IMR-90 (cell line): ENCODE results near the gene SEC22A. TPM values are rescaled to one million over a fixed set of nuclear protein-coding genes. Genes with fewer than 3 reads are reported as not detected.

Experiments
- ATAC-seq: fragments of 200-7000 bp; cut with Tn5 transposase; 2 replicates; pipeline ENCODE4 v1.9.1; 2020; ENCODE audit warnings: low read depth, mild to moderate bottlenecking, moderate library complexity
- BruUV-seq: library from RNA; stranded (reverse); fragments of 400-500 nt; replicated peaks from 2 replicates; lab custom pipeline; 2021; lab: Mats Ljungman, UMichigan
- CTCF ChIA-PET: fragments of 300-600 bp; formaldehyde crosslinking; extraction: SDS; loops from one replicate; lab custom pipeline; 2021; ENCODE audit warnings: antibody characterized with exemption; lab: Yijun Ruan, JAX
- POLR2A ChIA-PET: fragments of 300-600 bp; sonication (Branson Sonifier 250); formaldehyde crosslinking; loops from one replicate; lab custom pipeline; 2022; ENCODE audit warnings: antibody characterized with exemption; ENCODE audit not compliant: unreplicated experiment; lab: Charles Lee
- DNase-seq: peaks from one replicate; pipeline ENCODE4 v3.0.0; 2013
- H2AFZ ChIP-seq: replicated peaks from 2 replicates; pipeline ENCODE3; 2013; ENCODE audit warnings: low read length, mild to moderate bottlenecking; ENCODE audit not compliant: poor library complexity
- H2AK5ac ChIP-seq: 2 replicates; pipeline ENCODE4 v1.6.1; 2013; ENCODE audit warnings: low read depth, low read length, inconsistent platforms
- H2AK9ac ChIP-seq: replicated peaks from 2 replicates; pipeline ENCODE3; 2013; ENCODE audit warnings: mild to moderate bottlenecking, low read depth, low read length, moderate library complexity; ENCODE audit not compliant: poor library complexity
- H2BK120ac ChIP-seq: 2 replicates; pipeline ENCODE4 v1.6.1; 2013; ENCODE audit warnings: low read depth, low read length, inconsistent platforms
- H2BK15ac ChIP-seq: 3 replicates; pipeline ENCODE4 v1.6.1; 2013; ENCODE audit warnings: low read depth, low read length, inconsistent platforms
- H2BK20ac ChIP-seq: 2 replicates; pipeline ENCODE4 v1.6.1; 2013; ENCODE audit warnings: low read depth, mild to moderate bottlenecking, inconsistent platforms, low read length, moderate library complexity
- H2BK5ac ChIP-seq: 2 replicates; pipeline ENCODE4 v1.6.1; 2013; ENCODE audit warnings: mild to moderate bottlenecking, low read depth, low read length, inconsistent platforms; ENCODE audit not compliant: poor library complexity, severe bottlenecking
- H3K14ac ChIP-seq: replicated peaks from 2 replicates; pipeline ENCODE4 v1.6.1; 2013; ENCODE audit warnings: low read depth, low read length, inconsistent platforms
- H3K18ac ChIP-seq: 2 replicates; pipeline ENCODE4 v1.6.1; 2013; ENCODE audit warnings: low read depth, low read length, control low read depth
- H3K23ac ChIP-seq: 2 replicates; pipeline ENCODE4 v1.6.1; 2013; ENCODE audit warnings: low read depth, low read length, inconsistent platforms
- H3K27ac ChIP-seq: 2 replicates; pipeline ENCODE4 v1.5.1; 2013; ENCODE audit warnings: mild to moderate bottlenecking, control low read depth, low read length; ENCODE audit not compliant: insufficient read depth
- H3K27me3 ChIP-seq: 2 replicates; pipeline ENCODE4 v1.6.1; 2013; ENCODE audit warnings: low read length; ENCODE audit not compliant: control insufficient read depth, insufficient read depth
- H3K36me3 ChIP-seq: 2 replicates; pipeline ENCODE4 v1.6.1; 2013; ENCODE audit warnings: low read length, mixed read lengths; ENCODE audit not compliant: control insufficient read depth, insufficient read depth
- H3K4ac ChIP-seq: 2 replicates; pipeline ENCODE4 v1.6.1; 2013; ENCODE audit warnings: low read depth, low read length, inconsistent platforms
- H3K4me1 ChIP-seq: 2 replicates; pipeline ENCODE4 v1.6.1; 2013; ENCODE audit warnings: low read length, mixed read lengths; ENCODE audit not compliant: control insufficient read depth, insufficient read depth
- H3K4me2 ChIP-seq: 2 replicates; pipeline ENCODE4 v1.6.1; 2013; ENCODE audit warnings: low read depth, mild to moderate bottlenecking, control low read depth, low read length, moderate library complexity
- H3K4me3 ChIP-seq: 2 replicates; pipeline ENCODE4 v1.5.1; 2013; ENCODE audit warnings: low read depth, mild to moderate bottlenecking, control low read depth, low read length, moderate library complexity; ENCODE audit not compliant: insufficient read depth
- H3K56ac ChIP-seq: 2 replicates; pipeline ENCODE4 v1.6.1; 2013; ENCODE audit warnings: low read length, inconsistent platforms; ENCODE audit not compliant: insufficient read depth; ENCODE audit errors: extremely low read depth
- H3K79me1 ChIP-seq, 2 experiments: 2 replicates each; pipeline ENCODE4 v1.6.1; 2013; ENCODE audit warnings: low read length in 2 of 2, inconsistent platforms in 1 of 2, low read depth in 1 of 2
- H3K9ac ChIP-seq: 2 replicates; pipeline ENCODE4 v1.6.1; 2013; ENCODE audit warnings: low read depth, low read length, control low read depth
- H3K9me1 ChIP-seq: 2 replicates; pipeline ENCODE4 v1.6.1; 2013; ENCODE audit warnings: low read length, inconsistent platforms; ENCODE audit not compliant: insufficient read depth
- H3K9me3 ChIP-seq: 2 replicates; pipeline ENCODE4 v1.6.1; 2013; ENCODE audit warnings: low read length; ENCODE audit not compliant: control insufficient read depth, insufficient read depth
- H4K20me1 ChIP-seq: 2 replicates; pipeline ENCODE4 v1.6.1; 2013; ENCODE audit warnings: low read length, inconsistent platforms; ENCODE audit not compliant: insufficient read depth
- H4K5ac ChIP-seq: 2 replicates; pipeline ENCODE4 v1.6.1; 2013; ENCODE audit warnings: mild to moderate bottlenecking, low read depth, low read length, control low read depth
- H4K8ac ChIP-seq, 2 experiments: 2 replicates each; pipeline ENCODE4 v1.6.1; 2013; ENCODE audit warnings: low read depth in 2 of 2, low read length in 2 of 2, control low read depth in 1 of 2, inconsistent platforms in 1 of 2
- H4K91ac ChIP-seq: 2 replicates; pipeline ENCODE4 v1.6.1; 2013; ENCODE audit warnings: low read depth, low read length, inconsistent platforms; ENCODE audit not compliant: insufficient read depth
- BHLHE40 ChIP-seq: fragments of 150-350 bp; IDR thresholded peaks from 2 replicates; pipeline ENCODE4 v1.6.1; 2016; ENCODE audit warnings: mild to moderate bottlenecking, low read depth, low read length
- CEBPB ChIP-seq: IDR thresholded peaks from 2 replicates; pipeline ENCODE4 v1.6.1; 2012; ENCODE audit warnings: low read depth, low read length, improper control_type of control experiment
- CHD1 ChIP-seq: IDR thresholded peaks from 2 replicates; pipeline ENCODE4 v1.6.1; 2012; ENCODE audit warnings: low read depth, low read length, improper control_type of control experiment
- ELK1 ChIP-seq: fragments of 150-350 bp; IDR thresholded peaks from 2 replicates; pipeline ENCODE4 v1.6.1; 2016; ENCODE audit warnings: low read depth, mild to moderate bottlenecking, low read length, moderate library complexity, borderline replicate concordance
- FOS ChIP-seq: fragments of 150-350 bp; IDR thresholded peaks from 2 replicates; pipeline ENCODE4 v1.6.1; 2016; ENCODE audit warnings: low read depth, low read length
- MAFK ChIP-seq: IDR thresholded peaks from 2 replicates; pipeline ENCODE4 v1.6.1; 2012; ENCODE audit warnings: low read depth, low read length, improper control_type of control experiment
- MAZ ChIP-seq: IDR thresholded peaks from 2 replicates; pipeline ENCODE4 v1.6.1; 2012; ENCODE audit warnings: low read depth, mild to moderate bottlenecking, low read length, improper control_type of control experiment, moderate library complexity, borderline replicate concordance
- MXI1 ChIP-seq: IDR thresholded peaks from 2 replicates; pipeline ENCODE4 v1.6.1; 2012; ENCODE audit warnings: low read depth, mild to moderate bottlenecking, low read length, moderate library complexity, borderline replicate concordance
- NFE2L2 ChIP-seq: fragments of 150-350 bp; IDR thresholded peaks from 2 replicates; pipeline ENCODE4 v1.6.1; 2016; ENCODE audit warnings: low read depth, mild to moderate bottlenecking, low read length
- POLR2A ChIP-seq: IDR thresholded peaks from 2 replicates; pipeline ENCODE4 v1.6.1; 2012; ENCODE audit warnings: mild to moderate bottlenecking, low read depth, low read length
- RAD21 ChIP-seq: IDR thresholded peaks from 2 replicates; pipeline ENCODE4 v1.6.1; 2012; ENCODE audit warnings: low read length, improper control_type of control experiment
- RCOR1 ChIP-seq: IDR thresholded peaks from 2 replicates; pipeline ENCODE4 v1.6.1; 2012; ENCODE audit warnings: mild to moderate bottlenecking, low read length, improper control_type of control experiment; ENCODE audit not compliant: insufficient replicate concordance
- SMC3 ChIP-seq: fragments of 150-350 bp; IDR thresholded peaks from 2 replicates; pipeline ENCODE4 v1.6.1; 2016; ENCODE audit warnings: low read depth, mild to moderate bottlenecking, antibody characterized with exemption, low read length, moderate library complexity
- USF2 ChIP-seq: fragments of 150-350 bp; IDR thresholded peaks from 2 replicates; pipeline ENCODE4 v1.6.1; 2017; ENCODE audit warnings: mild to moderate bottlenecking, antibody characterized with exemption, low read length, low read depth
- WGBS, 2 experiments: methylation state at CpG; one replicate each; pipeline versions ENCODE4 v1.1.5 to v1.1.7; 2013; ENCODE audit warnings: missing lambda C conversion rate in 2 of 2; ENCODE audit not compliant: insufficient read length in 1 of 2; ENCODE audit errors: extremely low coverage in 2 of 2; 5-methylcytosine and 5-hydroxymethylcytosine counted together
- dilution Hi-C: fragments of 300-500 bp; cut with HindIII; formaldehyde crosslinking; loops from one replicate; pipeline ENCODE4 v1.14.3; 2018; ENCODE audit warnings: low sequenced_read_pairs; ENCODE audit not compliant: unreplicated experiment
- in situ Hi-C: fragments of 300-500 bp; cut with MboI; formaldehyde crosslinking; loops from 3 replicates; pipeline ENCODE4 v1.14.3; 2019; ENCODE audit warnings: low sequenced_read_pairs, inconsistent platforms, mixed read lengths
- intact Hi-C: fragments of 100-400 bp; cut with micrococcal nuclease; formaldehyde crosslinking; loops from 2 replicates; pipeline ENCODE4 v1.10.0; 2022
- polyA plus RNA-seq, 3 experiments: library from polyadenylated mRNA; depleted of rRNA; stranded (reverse); fragments of >200 nt; gene quantifications; 2 replicates each; pipeline ENCODE4 v1.2.3, GENCODE V29; 2012; ENCODE audit warnings: low replicate concordance in 1 of 3
- total RNA-seq: library from RNA; depleted of rRNA; stranded (reverse); fragments of >200 nt; gene quantifications from 2 replicates; pipeline ENCODE4 v1.2.3, GENCODE V29; 2012
- TF ChIP-seq, protein P1 (sequence below): conservative IDR thresholded peaks from 2 replicates; pipeline ENCODE4 v1.5.1; 2012; ENCODE audit warnings: mild to moderate bottlenecking, low read depth, low read length, improper control_type of control experiment

The SEC22A gene
- total and polyA plus RNA-seq, 2 of the 4 experiments (the other 2 are of a cell fraction) = 17.5 to 36.0 TPM

DNA sequence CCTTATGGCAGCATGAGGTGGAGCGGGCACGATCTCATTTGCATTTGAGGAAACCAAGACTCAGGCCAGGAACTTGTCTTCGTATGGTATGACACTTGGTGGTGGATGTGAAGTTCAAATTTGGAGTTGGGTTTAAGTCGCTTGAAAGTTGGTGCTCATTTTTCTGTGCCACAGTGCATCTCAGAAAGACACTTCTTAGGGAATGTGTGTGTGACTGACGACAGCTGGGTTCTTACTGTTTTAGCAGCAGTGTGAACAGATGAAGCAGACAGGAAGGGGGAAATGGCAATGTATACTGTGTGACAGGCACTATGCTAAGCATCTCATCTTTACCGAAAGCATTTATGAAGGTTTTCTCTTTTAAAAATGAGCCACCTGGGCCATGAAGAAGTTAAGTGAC is 75.4 kb downstream of the SEC22A start:
- in situ Hi-C loops = no loop called here
- H3K9me1 ChIP-seq = peaks cover 5% of the 10 kb centered on the region; the same call in 1 of the 2 replicates
- dilution Hi-C loops = no loop called here
- TF ChIP-seq RCOR1 = no peak
- no peak for TF ChIP-seq USF2
- no peak for TF ChIP-seq NFE2L2
- no peak for TF ChIP-seq BHLHE40
- TF ChIP-seq SMC3 = no peak
- TF ChIP-seq CEBPB = no peak
- no peak for TF ChIP-seq RAD21
- TF ChIP-seq MAZ = no peak
- TF ChIP-seq CHD1 = no peak
- TF ChIP-seq, protein P1, sequence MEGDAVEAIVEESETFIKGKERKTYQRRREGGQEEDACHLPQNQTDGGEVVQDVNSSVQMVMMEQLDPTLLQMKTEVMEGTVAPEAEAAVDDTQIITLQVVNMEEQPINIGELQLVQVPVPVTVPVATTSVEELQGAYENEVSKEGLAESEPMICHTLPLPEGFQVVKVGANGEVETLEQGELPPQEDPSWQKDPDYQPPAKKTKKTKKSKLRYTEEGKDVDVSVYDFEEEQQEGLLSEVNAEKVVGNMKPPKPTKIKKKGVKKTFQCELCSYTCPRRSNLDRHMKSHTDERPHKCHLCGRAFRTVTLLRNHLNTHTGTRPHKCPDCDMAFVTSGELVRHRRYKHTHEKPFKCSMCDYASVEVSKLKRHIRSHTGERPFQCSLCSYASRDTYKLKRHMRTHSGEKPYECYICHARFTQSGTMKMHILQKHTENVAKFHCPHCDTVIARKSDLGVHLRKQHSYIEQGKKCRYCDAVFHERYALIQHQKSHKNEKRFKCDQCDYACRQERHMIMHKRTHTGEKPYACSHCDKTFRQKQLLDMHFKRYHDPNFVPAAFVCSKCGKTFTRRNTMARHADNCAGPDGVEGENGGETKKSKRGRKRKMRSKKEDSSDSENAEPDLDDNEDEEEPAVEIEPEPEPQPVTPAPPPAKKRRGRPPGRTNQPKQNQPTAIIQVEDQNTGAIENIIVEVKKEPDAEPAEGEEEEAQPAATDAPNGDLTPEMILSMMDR = no peak
- TF ChIP-seq MXI1 = no peak
- TF ChIP-seq ELK1 = no peak
- no peak for TF ChIP-seq POLR2A
- TF ChIP-seq MAFK = no peak
- TF ChIP-seq FOS = no peak
- CTCF ChIA-PET = no interaction called here
- no peak overlapping the region for H2BK20ac ChIP-seq
- H3K27me3 ChIP-seq = no peaks in the 10 kb centered on the region
- no peaks in the 10 kb centered on the region for H3K9me3 ChIP-seq
- H2BK15ac ChIP-seq = no peak overlapping the region
- H2AFZ ChIP-seq = no peak overlapping the region
- H3K4me2 ChIP-seq = no peak overlapping the region
- H2AK5ac ChIP-seq = no peak overlapping the region
- ATAC-seq (no peak), DNase-seq (no peak)
- H4K5ac ChIP-seq = no peak overlapping the region
- no peak overlapping the region for H3K27ac ChIP-seq
- no TSS peak for BruUV-seq
- H3K9ac ChIP-seq = no peak overlapping the region
- H4K91ac ChIP-seq = no peak overlapping the region
- H3K23ac ChIP-seq = no peak overlapping the region
- H4K20me1 ChIP-seq = no peaks in the 10 kb centered on the region
- intact Hi-C loops = no loop called here
- H3K36me3 ChIP-seq = no peaks in the 10 kb centered on the region
- H2BK5ac ChIP-seq = no peak overlapping the region
- no peak overlapping the region for H2BK120ac ChIP-seq
- H3K4me1 ChIP-seq = peaks cover 2% of the 10 kb centered on the region; the same call in 1 of the 2 replicates
- no peaks in the 10 kb centered on the region; a peak in 1 of 4 replicates for H3K79me1 ChIP-seq
- 94% methylated on average over 2 of the region's 6 CpGs; no CpG with 5 or more reads in 1 of the 2 experiments for WGBS, 2 experiments
- no peak overlapping the region for H3K4ac ChIP-seq
- no peak overlapping the region for H3K4me3 ChIP-seq
- POLR2A ChIA-PET = no interaction called here
- H3K14ac ChIP-seq = no peak overlapping the region
- no peak overlapping the region for H3K56ac ChIP-seq
- no peak overlapping the region for H3K18ac ChIP-seq
- no peak overlapping the region for H2AK9ac ChIP-seq
- no peak overlapping the region for H4K8ac ChIP-seq
